ENCODE results near the gene PCCA. TPM values are rescaled to one million over a fixed set of nuclear protein-coding genes. Genes with fewer than 3 reads are reported as not detected.

Gene PCCA
- total RNA-seq, 1 donor from 2014 or later = 229 TPM

- no peaks in the 10 kb centered on the region for H3K9me3 ChIP-seq (ENCODE audit: control insufficient read depth in 3 of 3, low read length in 3 of 3)
- H3K27me3 ChIP-seq (ENCODE audit: control insufficient read depth in 3 of 3, insufficient read depth in 3 of 3, low read length in 3 of 3) = no peaks in the 10 kb centered on the region
- no peak overlapping the region for H3K9ac ChIP-seq (ENCODE audit: low read depth in 1 of 3, low read length in 3 of 3)
- H3K4me1 ChIP-seq (ENCODE audit: control insufficient read depth in 3 of 3, insufficient read depth in 3 of 3, low read length in 3 of 3) = no peaks in the 10 kb centered on the region
- H3K36me3 ChIP-seq (ENCODE audit: control insufficient read depth in 3 of 3, insufficient read depth in 3 of 3, low read length in 3 of 3) = peaks cover 4 to 12% (median 5%) of the 10 kb centered on the region in 3 donors
- H3K4me3 ChIP-seq (ENCODE audit: low read length in 3 of 3) = no peak overlapping the region
- no peak overlapping the region for H3K27ac ChIP-seq (ENCODE audit: low read depth, low read length)
Observed at GRCh38 chr13:100527644-100528043, 438.8 kb downstream of the PCCA start.

- Histone ChIP-seq H3K4me1 (ENCODE audit: control insufficient read depth in 3 of 3, insufficient read depth in 3 of 3, low read length in 3 of 3) (no peaks in the 10 kb centered on the region), H3K36me3 (ENCODE audit: control insufficient read depth in 3 of 3, insufficient read depth in 3 of 3, low read length in 3 of 3) (peaks cover 10 to 12% (median 11%) of the 10 kb centered on the region in 3 donors), H3K27me3 (ENCODE audit: control insufficient read depth in 3 of 3, insufficient read depth in 3 of 3, low read length in 3 of 3) (no peaks in the 10 kb centered on the region), H3K9ac (ENCODE audit: low read depth in 1 of 3, low read length in 3 of 3) (no peak overlapping the region), H3K9me3 (ENCODE audit: control insufficient read depth in 3 of 3, low read length in 3 of 3) (no peaks in the 10 kb centered on the region), H3K4me3 (ENCODE audit: low read length in 3 of 3) (no peak overlapping the region), H3K27ac (ENCODE audit: low read depth, low read length) (no peak overlapping the region)
Observed at GRCh38 chr13:100528353-100528752, 439.5 kb downstream of the PCCA start.

GRCh38 chr13:100528820-100529219, 439.9 kb downstream of the PCCA start:
- no peaks in the 10 kb centered on the region for H3K27me3 ChIP-seq (ENCODE audit: control insufficient read depth in 3 of 3, insufficient read depth in 3 of 3, low read length in 3 of 3)
- no peak overlapping the region for H3K4me3 ChIP-seq (ENCODE audit: low read length in 3 of 3)
- no peaks in the 10 kb centered on the region for H3K9me3 ChIP-seq (ENCODE audit: control insufficient read depth in 3 of 3, low read length in 3 of 3)
- H3K27ac ChIP-seq (ENCODE audit: low read depth, low read length) = no peak overlapping the region
- H3K9ac ChIP-seq (ENCODE audit: low read depth in 1 of 3, low read length in 3 of 3) = no peak overlapping the region
- no peaks in the 10 kb centered on the region for H3K4me1 ChIP-seq (ENCODE audit: control insufficient read depth in 3 of 3, insufficient read depth in 3 of 3, low read length in 3 of 3)
- peaks cover 10 to 12% (median 12%) of the 10 kb centered on the region in 3 donors for H3K36me3 ChIP-seq (ENCODE audit: control insufficient read depth in 3 of 3, insufficient read depth in 3 of 3, low read length in 3 of 3)

GRCh38 chr13:100529666-100530377, 440.9 kb downstream of the PCCA start:
- H3K36me3 ChIP-seq (ENCODE audit: control insufficient read depth in 3 of 3, insufficient read depth in 3 of 3, low read length in 3 of 3) = peaks cover 12% of the 10 kb centered on the region in 3 donors
- H3K27ac ChIP-seq (ENCODE audit: low read depth, low read length) = no peak overlapping the region
- no peak overlapping the region for H3K9ac ChIP-seq (ENCODE audit: low read depth in 1 of 3, low read length in 3 of 3)

GRCh38 chr13:100530671-100531213, 441.8 kb downstream of the PCCA start:
- Histone ChIP-seq H3K27ac (ENCODE audit: low read depth, low read length) (no peak overlapping the region), H3K9ac (ENCODE audit: low read depth in 1 of 3, low read length in 3 of 3) (no peak overlapping the region), H3K4me3 (ENCODE audit: low read length in 3 of 3) (no peak overlapping the region), H3K4me1 (ENCODE audit: control insufficient read depth in 3 of 3, insufficient read depth in 3 of 3, low read length in 3 of 3) (no peaks in the 10 kb centered on the region), H3K27me3 (ENCODE audit: control insufficient read depth in 3 of 3, insufficient read depth in 3 of 3, low read length in 3 of 3) (no peaks in the 10 kb centered on the region), H3K36me3 (ENCODE audit: control insufficient read depth in 3 of 3, insufficient read depth in 3 of 3, low read length in 3 of 3) (peaks cover 12% of the 10 kb centered on the region in 3 donors), H3K9me3 (ENCODE audit: control insufficient read depth in 3 of 3, low read length in 3 of 3) (no peaks in the 10 kb centered on the region)

More at GRCh38 chr13:100529666-100530377, 440.9 kb downstream of the PCCA start:
- no peaks in the 10 kb centered on the region for H3K9me3 ChIP-seq (ENCODE audit: control insufficient read depth in 3 of 3, low read length in 3 of 3)
- H3K4me1 ChIP-seq (ENCODE audit: control insufficient read depth in 3 of 3, insufficient read depth in 3 of 3, low read length in 3 of 3) = no peaks in the 10 kb centered on the region
- no peak overlapping the region for H3K4me3 ChIP-seq (ENCODE audit: low read length in 3 of 3)
- H3K27me3 ChIP-seq (ENCODE audit: control insufficient read depth in 3 of 3, insufficient read depth in 3 of 3, low read length in 3 of 3) = no peaks in the 10 kb centered on the region

GRCh38 chr13:100532090-100532766, 443.3 kb downstream of the PCCA start:
- Histone ChIP-seq H3K4me3 (ENCODE audit: low read length in 3 of 3) (no peak overlapping the region), H3K9me3 (ENCODE audit: control insufficient read depth in 3 of 3, low read length in 3 of 3) (no peaks in the 10 kb centered on the region), H3K4me1 (ENCODE audit: control insufficient read depth in 3 of 3, insufficient read depth in 3 of 3, low read length in 3 of 3) (no peaks in the 10 kb centered on the region), H3K36me3 (ENCODE audit: control insufficient read depth in 3 of 3, insufficient read depth in 3 of 3, low read length in 3 of 3) (peaks cover 9 to 12% (median 9%) of the 10 kb centered on the region in 3 donors), H3K27ac (ENCODE audit: low read depth, low read length) (no peak overlapping the region), H3K27me3 (ENCODE audit: control insufficient read depth in 3 of 3, insufficient read depth in 3 of 3, low read length in 3 of 3) (no peaks in the 10 kb centered on the region), H3K9ac (ENCODE audit: low read depth in 1 of 3, low read length in 3 of 3) (no peak overlapping the region)

GRCh38 chr13:100532836-100533435, 444.0 kb downstream of the PCCA start:
- no peak overlapping the region for H3K9ac ChIP-seq (ENCODE audit: low read depth in 1 of 3, low read length in 3 of 3)
- no peak overlapping the region for H3K27ac ChIP-seq (ENCODE audit: low read depth, low read length)
- no peak overlapping the region for H3K4me3 ChIP-seq (ENCODE audit: low read length in 3 of 3)
- H3K4me1 ChIP-seq (ENCODE audit: control insufficient read depth in 3 of 3, insufficient read depth in 3 of 3, low read length in 3 of 3) = no peaks in the 10 kb centered on the region
- H3K36me3 ChIP-seq (ENCODE audit: control insufficient read depth in 3 of 3, insufficient read depth in 3 of 3, low read length in 3 of 3) = peaks cover 6 to 12% (median 9%) of the 10 kb centered on the region in 3 donors
- no peaks in the 10 kb centered on the region for H3K9me3 ChIP-seq (ENCODE audit: control insufficient read depth in 3 of 3, low read length in 3 of 3)
- no peaks in the 10 kb centered on the region for H3K27me3 ChIP-seq (ENCODE audit: control insufficient read depth in 3 of 3, insufficient read depth in 3 of 3, low read length in 3 of 3)

GRCh38 chr13:100533588-100534041, 444.7 kb downstream of the PCCA start:
- peaks cover 3 to 12% (median 9%) of the 10 kb centered on the region in 3 donors for H3K36me3 ChIP-seq (ENCODE audit: control insufficient read depth in 3 of 3, insufficient read depth in 3 of 3, low read length in 3 of 3)
- H3K27ac ChIP-seq (ENCODE audit: low read depth, low read length) = no peak overlapping the region
- no peak overlapping the region for H3K4me3 ChIP-seq (ENCODE audit: low read length in 3 of 3)
- H3K9me3 ChIP-seq (ENCODE audit: control insufficient read depth in 3 of 3, low read length in 3 of 3) = no peaks in the 10 kb centered on the region
- no peaks in the 10 kb centered on the region for H3K27me3 ChIP-seq (ENCODE audit: control insufficient read depth in 3 of 3, insufficient read depth in 3 of 3, low read length in 3 of 3)
- H3K4me1 ChIP-seq (ENCODE audit: control insufficient read depth in 3 of 3, insufficient read depth in 3 of 3, low read length in 3 of 3) = no peaks in the 10 kb centered on the region
- H3K9ac ChIP-seq (ENCODE audit: low read depth in 1 of 3, low read length in 3 of 3) = no peak overlapping the region

GRCh38 chr13:100534147-100534843, 445.4 kb downstream of the PCCA start:
- Histone ChIP-seq H3K9ac (ENCODE audit: low read depth in 1 of 3, low read length in 3 of 3) (no peak overlapping the region), H3K9me3 (ENCODE audit: control insufficient read depth in 3 of 3, low read length in 3 of 3) (no peaks in the 10 kb centered on the region), H3K27ac (ENCODE audit: low read depth, low read length) (no peak overlapping the region), H3K36me3 (ENCODE audit: control insufficient read depth in 3 of 3, insufficient read depth in 3 of 3, low read length in 3 of 3) (peaks cover 1 to 12% (median 9%) of the 10 kb centered on the region in 3 donors), H3K27me3 (ENCODE audit: control insufficient read depth in 3 of 3, insufficient read depth in 3 of 3, low read length in 3 of 3) (no peaks in the 10 kb centered on the region), H3K4me1 (ENCODE audit: control insufficient read depth in 3 of 3, insufficient read depth in 3 of 3, low read length in 3 of 3) (no peaks in the 10 kb centered on the region), H3K4me3 (ENCODE audit: low read length in 3 of 3) (no peak overlapping the region)
